GM23338 (cell line): Measurements from ENCODE around the gene CHST14. TPM values are rescaled to one million over a fixed set of nuclear protein-coding genes. Genes with fewer than 3 reads are reported as not detected.

Source experiments
- ATAC-seq: fragments of 200-7000 bp; cut with Tn5 transposase; 3 replicates; pipeline ENCODE4 v1.9.1; 2020
- DNase-seq: peaks from one replicate; pipeline ENCODE4 v3.0.0-alpha.2; 2015; ENCODE audit warnings: low spot score
- H2AFZ ChIP-seq: fragments of 200-600 bp; sonication (generic); 2 replicates; pipeline ENCODE4 v1.8.0; 2016; ENCODE audit warnings: antibody characterized with exemption, mild to moderate bottlenecking, moderate library complexity
- H3F3A ChIP-seq: fragments of 200-600 bp; sonication (generic); replicated peaks from 2 replicates; pipeline ENCODE4 v1.8.0; 2017; ENCODE audit warnings: antibody characterized with exemption, mixed run types, low read depth
- H3K27ac ChIP-seq: fragments of 200-600 bp; sonication (generic); 2 replicates; pipeline ENCODE4 v1.6.1; 2016; ENCODE audit warnings: low read depth
- H3K27me3 ChIP-seq: fragments of 200-600 bp; sonication (generic); 2 replicates; pipeline ENCODE4 v1.8.0; 2016; ENCODE audit warnings: mild to moderate bottlenecking, mixed run types, moderate library complexity; ENCODE audit not compliant: insufficient read depth
- H3K36me3 ChIP-seq: fragments of 200-600 bp; sonication (generic); 2 replicates; pipeline ENCODE4 v1.8.0; 2016; ENCODE audit warnings: mild to moderate bottlenecking; ENCODE audit not compliant: insufficient read depth
- H3K4me1 ChIP-seq: fragments of 200-600 bp; sonication (generic); 2 replicates; pipeline ENCODE4 v1.8.0; 2016; ENCODE audit warnings: mild to moderate bottlenecking, moderate library complexity; ENCODE audit not compliant: insufficient read depth
- H3K4me2 ChIP-seq: fragments of 200-600 bp; sonication (generic); 2 replicates; pipeline ENCODE4 v1.7.1; 2017; ENCODE audit warnings: mixed run types
- H3K4me3 ChIP-seq: fragments of 200-600 bp; sonication (generic); 2 replicates; pipeline ENCODE4 v1.6.1; 2016; ENCODE audit warnings: mixed run types
- H3K79me2 ChIP-seq: fragments of 200-600 bp; sonication (generic); replicated peaks from 2 replicates; pipeline ENCODE4 v1.8.0; 2017; ENCODE audit warnings: mild to moderate bottlenecking; ENCODE audit not compliant: insufficient read depth
- H3K9me2 ChIP-seq: fragments of 200-600 bp; sonication (generic); 2 replicates; pipeline ENCODE4 v1.8.0; 2017; ENCODE audit not compliant: insufficient read depth
- H4K20me1 ChIP-seq: fragments of 200-600 bp; sonication (generic); replicated peaks from 2 replicates; pipeline ENCODE4 v1.8.0; 2017; ENCODE audit warnings: mild to moderate bottlenecking; ENCODE audit not compliant: insufficient read depth
- H3K27ac Mint-ChIP-seq: 2 replicates; pipeline ENCODE4 v1.8.0; 2020; ENCODE audit warnings: inconsistent platforms, mild to moderate bottlenecking, moderate library complexity, mixed read lengths
- H3K27me3 Mint-ChIP-seq: 3 replicates; pipeline ENCODE4 v1.8.0; 2022; ENCODE audit warnings: low read depth, mild to moderate bottlenecking, moderate library complexity, mixed read lengths, inconsistent platforms; ENCODE audit not compliant: insufficient read depth, poor library complexity
- H3K36me3 Mint-ChIP-seq: 3 replicates; pipeline ENCODE4 v1.8.0; 2021; ENCODE audit warnings: low read depth, mild to moderate bottlenecking, inconsistent platforms, moderate library complexity, mixed read lengths
- H3K4me1 Mint-ChIP-seq: 3 replicates; pipeline ENCODE4 v1.8.0; 2020; ENCODE audit warnings: mild to moderate bottlenecking, inconsistent platforms, mixed read lengths
- H3K4me3 Mint-ChIP-seq: 3 replicates; pipeline ENCODE4 v1.8.0; 2021; ENCODE audit warnings: moderate library complexity, mild to moderate bottlenecking, inconsistent platforms, mixed read lengths
- H3K9me3 Mint-ChIP-seq: 3 replicates; pipeline ENCODE4 v1.8.0; 2020; ENCODE audit warnings: moderate library complexity, mild to moderate bottlenecking, inconsistent platforms, mixed read lengths
- EZH2phosphoT487 ChIP-seq: fragments of 200-600 bp; sonication (generic); IDR thresholded peaks from one replicate; pipeline ENCODE4 v1.8.1; 2018; ENCODE audit warnings: antibody characterized with exemption; ENCODE audit not compliant: unreplicated experiment
- JUNB ChIP-seq: IDR thresholded peaks from one replicate; pipeline ENCODE4 v1.6.1; 2016; ENCODE audit warnings: antibody characterized with exemption; ENCODE audit not compliant: unreplicated experiment
- REST ChIP-seq: IDR thresholded peaks from one replicate; pipeline ENCODE4 v1.6.1; 2018; ENCODE audit warnings: antibody characterized with exemption; ENCODE audit not compliant: unreplicated experiment
- ZNF114 ChIP-seq: fragments of 250-450 bp; sonication (Bioruptor Pico); IDR thresholded peaks from 2 replicates; pipeline ENCODE4 v1.5.0; 2020; ENCODE audit warnings: mild to moderate bottlenecking, moderate library complexity
- polyA plus RNA-seq: library from polyadenylated mRNA; unstranded; fragments of >200 nt; fragmentation: Nextera tagmentation; extraction: Ambion mirVana; gene quantifications from 2 replicates; pipeline ENCODE4 v1.2.1, GENCODE V29; 2016
- total RNA-seq: library from RNA; depleted of rRNA; stranded (reverse); fragments of >200 nt; shearing (Covaris generic); gene quantifications from 2 replicates; pipeline ENCODE4 v1.2.3, GENCODE V29; 2014
- TF ChIP-seq, protein P1 (sequence below): fragments of 250-450 bp; sonication (Bioruptor Pico); IDR thresholded peaks from 2 replicates; pipeline ENCODE4 v1.5.0; 2020; ENCODE audit warnings: mild to moderate bottlenecking, moderate library complexity
- TF ChIP-seq, protein P2 (sequence below), 2 experiments: fragments of 200-600 bp in 1 of 2; sonication (generic) in 1 of 2; conservative IDR thresholded peaks; 2 replicates each; pipeline versions ENCODE4 v1.5.1 to v1.6.1; 2016 to 2017; ENCODE audit warnings: antibody characterized with exemption in 2 of 2, low read depth in 2 of 2, mild to moderate bottlenecking in 2 of 2, moderate library complexity in 1 of 2

The CHST14 gene
- total and polyA plus RNA-seq, 2 experiments from 2014 or later: 8.4 to 15.6 TPM

- TF ChIP-seq, protein P1, sequence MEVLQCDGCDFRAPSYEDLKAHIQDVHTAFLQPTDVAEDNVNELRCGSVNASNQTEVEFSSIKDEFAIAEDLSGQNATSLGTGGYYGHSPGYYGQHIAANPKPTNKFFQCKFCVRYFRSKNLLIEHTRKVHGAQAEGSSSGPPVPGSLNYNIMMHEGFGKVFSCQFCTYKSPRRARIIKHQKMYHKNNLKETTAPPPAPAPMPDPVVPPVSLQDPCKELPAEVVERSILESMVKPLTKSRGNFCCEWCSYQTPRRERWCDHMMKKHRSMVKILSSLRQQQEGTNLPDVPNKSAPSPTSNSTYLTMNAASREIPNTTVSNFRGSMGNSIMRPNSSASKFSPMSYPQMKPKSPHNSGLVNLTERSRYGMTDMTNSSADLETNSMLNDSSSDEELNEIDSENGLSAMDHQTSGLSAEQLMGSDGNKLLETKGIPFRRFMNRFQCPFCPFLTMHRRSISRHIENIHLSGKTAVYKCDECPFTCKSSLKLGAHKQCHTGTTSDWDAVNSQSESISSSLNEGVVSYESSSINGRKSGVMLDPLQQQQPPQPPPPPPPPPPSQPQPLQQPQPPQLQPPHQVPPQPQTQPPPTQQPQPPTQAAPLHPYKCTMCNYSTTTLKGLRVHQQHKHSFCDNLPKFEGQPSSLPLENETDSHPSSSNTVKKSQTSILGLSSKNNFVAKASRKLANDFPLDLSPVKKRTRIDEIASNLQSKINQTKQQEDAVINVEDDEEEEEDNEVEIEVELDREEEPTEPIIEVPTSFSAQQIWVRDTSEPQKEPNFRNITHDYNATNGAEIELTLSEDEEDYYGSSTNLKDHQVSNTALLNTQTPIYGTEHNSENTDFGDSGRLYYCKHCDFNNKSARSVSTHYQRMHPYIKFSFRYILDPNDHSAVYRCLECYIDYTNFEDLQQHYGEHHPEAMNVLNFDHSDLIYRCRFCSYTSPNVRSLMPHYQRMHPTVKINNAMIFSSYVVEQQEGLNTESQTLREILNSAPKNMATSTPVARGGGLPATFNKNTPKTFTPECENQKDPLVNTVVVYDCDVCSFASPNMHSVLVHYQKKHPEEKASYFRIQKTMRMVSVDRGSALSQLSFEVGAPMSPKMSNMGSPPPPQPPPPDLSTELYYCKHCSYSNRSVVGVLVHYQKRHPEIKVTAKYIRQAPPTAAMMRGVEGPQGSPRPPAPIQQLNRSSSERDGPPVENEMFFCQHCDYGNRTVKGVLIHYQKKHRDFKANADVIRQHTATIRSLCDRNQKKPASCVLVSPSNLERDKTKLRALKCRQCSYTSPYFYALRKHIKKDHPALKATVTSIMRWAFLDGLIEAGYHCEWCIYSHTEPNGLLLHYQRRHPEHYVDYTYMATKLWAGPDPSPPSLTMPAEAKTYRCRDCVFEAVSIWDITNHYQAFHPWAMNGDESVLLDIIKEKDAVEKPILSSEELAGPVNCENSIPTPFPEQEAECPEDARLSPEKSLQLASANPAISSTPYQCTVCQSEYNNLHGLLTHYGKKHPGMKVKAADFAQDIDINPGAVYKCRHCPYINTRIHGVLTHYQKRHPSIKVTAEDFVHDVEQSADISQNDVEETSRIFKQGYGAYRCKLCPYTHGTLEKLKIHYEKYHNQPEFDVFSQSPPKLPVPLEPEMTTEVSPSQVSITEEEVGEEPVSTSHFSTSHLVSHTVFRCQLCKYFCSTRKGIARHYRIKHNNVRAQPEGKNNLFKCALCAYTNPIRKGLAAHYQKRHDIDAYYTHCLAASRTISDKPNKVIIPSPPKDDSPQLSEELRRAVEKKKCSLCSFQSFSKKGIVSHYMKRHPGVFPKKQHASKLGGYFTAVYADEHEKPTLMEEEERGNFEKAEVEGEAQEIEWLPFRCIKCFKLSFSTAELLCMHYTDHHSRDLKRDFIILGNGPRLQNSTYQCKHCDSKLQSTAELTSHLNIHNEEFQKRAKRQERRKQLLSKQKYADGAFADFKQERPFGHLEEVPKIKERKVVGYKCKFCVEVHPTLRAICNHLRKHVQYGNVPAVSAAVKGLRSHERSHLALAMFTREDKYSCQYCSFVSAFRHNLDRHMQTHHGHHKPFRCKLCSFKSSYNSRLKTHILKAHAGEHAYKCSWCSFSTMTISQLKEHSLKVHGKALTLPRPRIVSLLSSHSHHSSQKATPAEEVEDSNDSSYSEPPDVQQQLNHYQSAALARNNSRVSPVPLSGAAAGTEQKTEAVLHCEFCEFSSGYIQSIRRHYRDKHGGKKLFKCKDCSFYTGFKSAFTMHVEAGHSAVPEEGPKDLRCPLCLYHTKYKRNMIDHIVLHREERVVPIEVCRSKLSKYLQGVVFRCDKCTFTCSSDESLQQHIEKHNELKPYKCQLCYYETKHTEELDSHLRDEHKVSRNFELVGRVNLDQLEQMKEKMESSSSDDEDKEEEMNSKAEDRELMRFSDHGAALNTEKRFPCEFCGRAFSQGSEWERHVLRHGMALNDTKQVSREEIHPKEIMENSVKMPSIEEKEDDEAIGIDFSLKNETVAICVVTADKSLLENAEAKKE (CRISPR knock-in tag): no peak
- TF ChIP-seq ZNF114 (CRISPR knock-in tag): no peak
Observed at GRCh38 chr15:40500568-40501330, 30.0 kb downstream of the CHST14 start (continued).

DNA sequence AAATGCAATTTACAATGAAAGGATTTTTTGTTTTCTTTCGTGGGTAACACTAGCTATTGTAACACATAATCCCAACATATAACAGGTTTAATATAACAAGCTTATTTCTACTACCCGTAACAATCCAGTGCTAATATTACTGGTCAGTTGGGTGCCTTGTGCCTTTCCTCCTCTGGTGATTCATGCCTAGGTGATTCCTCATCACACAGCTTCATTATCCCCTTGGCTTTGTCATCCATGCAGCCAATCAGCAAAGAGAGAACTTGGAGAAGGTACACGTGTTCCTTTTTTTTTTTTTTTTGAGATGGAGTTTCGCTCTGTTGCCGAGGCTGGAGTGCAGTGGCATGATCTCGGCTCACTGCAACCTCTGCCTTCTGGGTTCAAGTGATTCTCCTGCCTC, 30.7 kb downstream of the CHST14 start:
- no peak overlapping the region for H3K27ac Mint-ChIP-seq
- no peak overlapping the region for H3K4me3 Mint-ChIP-seq
- peaks cover 3% of the 10 kb centered on the region; the same call in 2 of the 3 replicates for H3K4me1 Mint-ChIP-seq
- Histone ChIP-seq H3K4me2 (no peak overlapping the region), H3K36me3 (no peaks in the 10 kb centered on the region), H3K9me2 (no peaks in the 10 kb centered on the region), H3F3A (0 out of 2 replicates have a peak, but pooled peaks cover 3% of the 10 kb centered on the region), H3K27me3 (no peaks in the 10 kb centered on the region; the same call in 1 of the 2 replicates), H4K20me1 (no peaks in the 10 kb centered on the region), H3K79me2 (no peaks in the 10 kb centered on the region), H3K27ac (no peak overlapping the region), H3K4me3 (no peak overlapping the region), H2AFZ (no peak overlapping the region), H3K4me1 (peaks cover 1% of the 10 kb centered on the region; the same call in 1 of the 2 replicates)
- ATAC-seq (no peak), DNase-seq (no peak)
- H3K9me3 Mint-ChIP-seq: no peaks in the 10 kb centered on the region
- peaks cover 5% of the 10 kb centered on the region for H3K27me3 Mint-ChIP-seq
- no peaks in the 10 kb centered on the region for H3K36me3 Mint-ChIP-seq
- TF ChIP-seq REST (no peak), JUNB (no peak), EZH2phosphoT487 (no peak)
- TF ChIP-seq, protein P2, sequence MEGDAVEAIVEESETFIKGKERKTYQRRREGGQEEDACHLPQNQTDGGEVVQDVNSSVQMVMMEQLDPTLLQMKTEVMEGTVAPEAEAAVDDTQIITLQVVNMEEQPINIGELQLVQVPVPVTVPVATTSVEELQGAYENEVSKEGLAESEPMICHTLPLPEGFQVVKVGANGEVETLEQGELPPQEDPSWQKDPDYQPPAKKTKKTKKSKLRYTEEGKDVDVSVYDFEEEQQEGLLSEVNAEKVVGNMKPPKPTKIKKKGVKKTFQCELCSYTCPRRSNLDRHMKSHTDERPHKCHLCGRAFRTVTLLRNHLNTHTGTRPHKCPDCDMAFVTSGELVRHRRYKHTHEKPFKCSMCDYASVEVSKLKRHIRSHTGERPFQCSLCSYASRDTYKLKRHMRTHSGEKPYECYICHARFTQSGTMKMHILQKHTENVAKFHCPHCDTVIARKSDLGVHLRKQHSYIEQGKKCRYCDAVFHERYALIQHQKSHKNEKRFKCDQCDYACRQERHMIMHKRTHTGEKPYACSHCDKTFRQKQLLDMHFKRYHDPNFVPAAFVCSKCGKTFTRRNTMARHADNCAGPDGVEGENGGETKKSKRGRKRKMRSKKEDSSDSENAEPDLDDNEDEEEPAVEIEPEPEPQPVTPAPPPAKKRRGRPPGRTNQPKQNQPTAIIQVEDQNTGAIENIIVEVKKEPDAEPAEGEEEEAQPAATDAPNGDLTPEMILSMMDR (conservative IDR thresholded peaks at IDR 0.05; ENCODE audit: low read depth in 2 of 2): no peak
